Activated CD4-positive, alpha-beta T cell treated with anti-CD3 and anti-CD28 coated beads, Interleukin-2, amount 50 U/mL, for 16 hours (primary cell): ENCODE measurements around the gene LONP2.
A peak's percentile ranks its signal among the peaks of the same experiment; 100 is the strongest.
"Not testable (repeated sequence)": the region's sequence is repeated elsewhere in the genome, so short reads cannot be mapped to it uniquely, and the experiment has no call there.

ENCODE experiments used
- DNase-seq: peaks from one replicate; pipeline ENCODE4 v3.0.0-alpha.2; 2020

The LONP2 gene

GRCh38 chr16:48370668-48371392, 126.7 kb downstream of the LONP2 start:
- DNase-seq = not testable (repeated sequence)

- DNase-seq = no peak
Measured at GRCh38 chr16:48371393-48371780, 127.3 kb downstream of the LONP2 start.

GRCh38 chr16:48372744-48373143, 128.6 kb downstream of the LONP2 start:
- no peak for DNase-seq

- DNase-seq = no peak
Measured at GRCh38 chr16:48373258-48374029, 129.3 kb downstream of the LONP2 start.

GRCh38 chr16:48374255-48374654, 130.2 kb downstream of the LONP2 start:
- no peak for DNase-seq

- not testable (repeated sequence) for DNase-seq
Measured at GRCh38 chr16:48377301-48377700, 133.2 kb downstream of the LONP2 start.

GRCh38 chr16:48378276-48378675, 134.2 kb downstream of the LONP2 start:
- no peak for DNase-seq

- no peak for DNase-seq
Measured at GRCh38 chr16:48378836-48379235, 134.7 kb downstream of the LONP2 start.

- DNase-seq = no peak
Measured at GRCh38 chr16:48381201-48381600, 137.1 kb downstream of the LONP2 start.

- no peak for DNase-seq
Measured at GRCh38 chr16:48382131-48382530, 138.0 kb downstream of the LONP2 start.

- DNase-seq = no peak
Measured at GRCh38 chr16:48383009-48383876, 139.1 kb downstream of the LONP2 start.

- peak; percentile 23 for DNase-seq
Measured at GRCh38 chr16:48383877-48384519, 139.9 kb downstream of the LONP2 start.

GRCh38 chr16:48384520-48385252, 140.6 kb downstream of the LONP2 start:
- peak; percentile 25 for DNase-seq

GRCh38 chr16:48385253-48386150, 141.4 kb downstream of the LONP2 start, which contains the start of gene SIAH1:
TSS of gene SIAH1 (minus strand) at chr16:48385413. CDS start at chr16:48362428, 22,985 bp downstream.
- DNase-seq = peak; percentile 85

GRCh38 chr16:48386559-48387312, 142.6 kb downstream of the LONP2 start:
- no peak for DNase-seq

GRCh38 chr16:48392407-48392806, 148.3 kb downstream of the LONP2 start:
- no peak for DNase-seq

GRCh38 chr16:48393485-48394354, 149.6 kb downstream of the LONP2 start:
- peak; percentile 14 for DNase-seq

- DNase-seq = no peak
Measured at GRCh38 chr16:48394355-48394703, 150.2 kb downstream of the LONP2 start.

GRCh38 chr16:48395375-48395774, 151.3 kb downstream of the LONP2 start:
- DNase-seq = no peak
